Panc1 (cell line): ENCODE measurements around the gene DCLRE1B.

Source experiments
- POLR2AphosphoS5 ChIP-seq: IDR thresholded peaks from 2 replicates; pipeline ENCODE4 v1.6.1; 2012; ENCODE audit warnings: mild to moderate bottlenecking, low read depth, low read length, moderate library complexity
- SIN3A ChIP-seq: IDR thresholded peaks from 2 replicates; pipeline ENCODE4 v1.6.1; 2012; ENCODE audit warnings: low read depth, mild to moderate bottlenecking, low read length, moderate library complexity, borderline replicate concordance; ENCODE audit not compliant: insufficient read depth
- TF ChIP-seq, protein P1 (sequence below), 2 experiments: IDR thresholded peaks; 2 replicates each; pipeline ENCODE4 v1.6.1; 2011 to 2012; ENCODE audit warnings: low read depth in 2 of 2, control low read depth in 1 of 2, low read length in 1 of 2, mild to moderate bottlenecking in 1 of 2, moderate library complexity in 1 of 2; ENCODE audit not compliant: insufficient read depth in 1 of 2
- TF ChIP-seq, protein P2 (sequence below): fragments of 450-650 bp; IDR thresholded peaks from 2 replicates; pipeline ENCODE4 v1.5.1; 2017; ENCODE audit warnings: mild to moderate bottlenecking

DNA sequence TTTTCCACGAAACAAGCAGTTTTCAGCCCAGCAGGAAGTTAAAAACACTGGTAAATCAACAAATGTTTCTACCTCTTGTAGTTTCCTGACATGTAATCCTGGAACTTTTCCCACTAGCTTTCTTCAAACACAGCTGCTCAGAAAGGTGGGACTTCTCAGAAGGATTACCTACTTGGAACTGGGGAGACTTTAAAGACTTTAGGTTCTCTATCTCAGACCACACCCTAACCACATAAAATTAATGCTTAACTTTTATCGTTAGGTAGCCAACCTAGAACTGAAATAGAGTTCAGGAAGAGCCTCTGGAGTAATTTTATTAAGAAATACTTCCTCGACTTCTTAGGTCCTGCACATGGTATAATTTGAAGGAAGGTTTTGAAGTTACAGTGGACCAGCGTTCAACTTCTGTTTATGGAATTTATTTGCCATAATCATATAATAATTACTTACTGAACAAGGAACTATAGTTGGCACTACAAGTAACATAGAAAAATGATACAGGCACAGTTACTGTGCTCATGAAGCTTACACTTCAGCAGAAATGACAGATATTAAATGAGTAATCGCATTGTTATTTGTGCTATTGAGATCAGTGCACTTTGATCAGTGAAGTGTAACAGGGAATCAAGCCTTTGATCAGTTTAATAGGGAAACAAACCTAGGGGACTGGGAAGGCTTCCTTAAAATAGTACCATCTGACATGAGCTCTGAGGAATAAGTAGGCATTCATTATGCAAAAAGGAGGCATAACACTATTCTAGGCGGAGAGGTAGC is 17.5 kb upstream of the DCLRE1B start, which contains the start of gene BCL2L15:
- no peak for TF ChIP-seq POLR2AphosphoS5
- TF ChIP-seq, protein P1, sequence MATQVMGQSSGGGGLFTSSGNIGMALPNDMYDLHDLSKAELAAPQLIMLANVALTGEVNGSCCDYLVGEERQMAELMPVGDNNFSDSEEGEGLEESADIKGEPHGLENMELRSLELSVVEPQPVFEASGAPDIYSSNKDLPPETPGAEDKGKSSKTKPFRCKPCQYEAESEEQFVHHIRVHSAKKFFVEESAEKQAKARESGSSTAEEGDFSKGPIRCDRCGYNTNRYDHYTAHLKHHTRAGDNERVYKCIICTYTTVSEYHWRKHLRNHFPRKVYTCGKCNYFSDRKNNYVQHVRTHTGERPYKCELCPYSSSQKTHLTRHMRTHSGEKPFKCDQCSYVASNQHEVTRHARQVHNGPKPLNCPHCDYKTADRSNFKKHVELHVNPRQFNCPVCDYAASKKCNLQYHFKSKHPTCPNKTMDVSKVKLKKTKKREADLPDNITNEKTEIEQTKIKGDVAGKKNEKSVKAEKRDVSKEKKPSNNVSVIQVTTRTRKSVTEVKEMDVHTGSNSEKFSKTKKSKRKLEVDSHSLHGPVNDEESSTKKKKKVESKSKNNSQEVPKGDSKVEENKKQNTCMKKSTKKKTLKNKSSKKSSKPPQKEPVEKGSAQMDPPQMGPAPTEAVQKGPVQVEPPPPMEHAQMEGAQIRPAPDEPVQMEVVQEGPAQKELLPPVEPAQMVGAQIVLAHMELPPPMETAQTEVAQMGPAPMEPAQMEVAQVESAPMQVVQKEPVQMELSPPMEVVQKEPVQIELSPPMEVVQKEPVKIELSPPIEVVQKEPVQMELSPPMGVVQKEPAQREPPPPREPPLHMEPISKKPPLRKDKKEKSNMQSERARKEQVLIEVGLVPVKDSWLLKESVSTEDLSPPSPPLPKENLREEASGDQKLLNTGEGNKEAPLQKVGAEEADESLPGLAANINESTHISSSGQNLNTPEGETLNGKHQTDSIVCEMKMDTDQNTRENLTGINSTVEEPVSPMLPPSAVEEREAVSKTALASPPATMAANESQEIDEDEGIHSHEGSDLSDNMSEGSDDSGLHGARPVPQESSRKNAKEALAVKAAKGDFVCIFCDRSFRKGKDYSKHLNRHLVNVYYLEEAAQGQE (IDR thresholded peaks at IDR 0.05; ENCODE audit: insufficient read depth in 1 of 2, low read depth in 2 of 2, low read length in 1 of 2): no peak
- TF ChIP-seq, protein P2, sequence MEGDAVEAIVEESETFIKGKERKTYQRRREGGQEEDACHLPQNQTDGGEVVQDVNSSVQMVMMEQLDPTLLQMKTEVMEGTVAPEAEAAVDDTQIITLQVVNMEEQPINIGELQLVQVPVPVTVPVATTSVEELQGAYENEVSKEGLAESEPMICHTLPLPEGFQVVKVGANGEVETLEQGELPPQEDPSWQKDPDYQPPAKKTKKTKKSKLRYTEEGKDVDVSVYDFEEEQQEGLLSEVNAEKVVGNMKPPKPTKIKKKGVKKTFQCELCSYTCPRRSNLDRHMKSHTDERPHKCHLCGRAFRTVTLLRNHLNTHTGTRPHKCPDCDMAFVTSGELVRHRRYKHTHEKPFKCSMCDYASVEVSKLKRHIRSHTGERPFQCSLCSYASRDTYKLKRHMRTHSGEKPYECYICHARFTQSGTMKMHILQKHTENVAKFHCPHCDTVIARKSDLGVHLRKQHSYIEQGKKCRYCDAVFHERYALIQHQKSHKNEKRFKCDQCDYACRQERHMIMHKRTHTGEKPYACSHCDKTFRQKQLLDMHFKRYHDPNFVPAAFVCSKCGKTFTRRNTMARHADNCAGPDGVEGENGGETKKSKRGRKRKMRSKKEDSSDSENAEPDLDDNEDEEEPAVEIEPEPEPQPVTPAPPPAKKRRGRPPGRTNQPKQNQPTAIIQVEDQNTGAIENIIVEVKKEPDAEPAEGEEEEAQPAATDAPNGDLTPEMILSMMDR: no peak
- no peak for TF ChIP-seq SIN3A
